HepG2 (cell line): ENCODE measurements around the gene EGR4. TPM values are rescaled to one million over a fixed set of nuclear protein-coding genes. Genes with fewer than 3 reads are reported as not detected.

Source experiments
- GFI1 ChIP-seq: sonication (generic); formaldehyde crosslinking; IDR thresholded peaks from 2 replicates; pipeline ENCODE4 v1.5.0; 2020; ENCODE audit warnings: missing genetic modification reagents, mild to moderate bottlenecking, borderline replicate concordance
- GTF3A ChIP-seq: sonication (generic); formaldehyde crosslinking; conservative IDR thresholded peaks from 2 replicates; pipeline ENCODE4 v1.4.0; 2020; ENCODE audit warnings: mild to moderate bottlenecking, missing genetic modification reagents
- NR2F1 ChIP-seq, 2 experiments: fragments of 450-650 bp in 1 of 2; formaldehyde crosslinking in 1 of 2; IDR thresholded peaks; 2 replicates each; pipeline versions ENCODE4 v1.5.0 to v1.6.1; 2016 to 2020; ENCODE audit warnings: mild to moderate bottlenecking in 1 of 2, missing compliant biosample characterization in 1 of 2, missing genetic modification reagents in 1 of 2, moderate library complexity in 1 of 2
- PCBP2 ChIP-seq: fragments of 200-400 bp; formaldehyde crosslinking; optimal IDR thresholded peaks from 2 replicates; pipeline ENCODE3; 2018; ENCODE audit warnings: low read length, low read depth; ENCODE audit not compliant: poor library complexity, severe bottlenecking
- TCF12 ChIP-seq, 2 experiments: fragments of 450-650 bp in 1 of 2; sonication (generic) in 1 of 2; formaldehyde crosslinking in 1 of 2; IDR thresholded peaks; 2 replicates each; pipeline versions ENCODE4 v1.6.1 to v1.8.0; 2017 to 2022; ENCODE audit warnings: antibody characterized with exemption in 1 of 2, mild to moderate bottlenecking in 1 of 2, missing genetic modification reagents in 1 of 2, moderate library complexity in 1 of 2
- ZMYM4 ChIP-seq: sonication (generic); formaldehyde crosslinking; IDR thresholded peaks from 2 replicates; pipeline ENCODE4 v1.8.1; 2023; ENCODE audit warnings: mild to moderate bottlenecking, missing genetic modification reagents
- ZNF225 ChIP-seq: sonication (generic); formaldehyde crosslinking; IDR thresholded peaks from 2 replicates; pipeline ENCODE4 v1.4.0; 2020; ENCODE audit warnings: mild to moderate bottlenecking, missing genetic modification reagents
- ZNF230 ChIP-seq: sonication (generic); formaldehyde crosslinking; IDR thresholded peaks from 2 replicates; pipeline ENCODE4 v1.4.0; 2020; ENCODE audit warnings: mild to moderate bottlenecking, missing genetic modification reagents
- ZNF280B ChIP-seq: sonication (generic); formaldehyde crosslinking; IDR thresholded peaks from 2 replicates; pipeline ENCODE4 v1.5.0; 2020; ENCODE audit warnings: missing genetic modification reagents, mild to moderate bottlenecking, borderline replicate concordance
- ZNF337 ChIP-seq: sonication (generic); formaldehyde crosslinking; IDR thresholded peaks from 2 replicates; pipeline ENCODE4 v1.5.1; 2020; ENCODE audit warnings: missing genetic modification reagents, low read depth, mild to moderate bottlenecking, borderline replicate concordance
- ZNF350 ChIP-seq: sonication (generic); formaldehyde crosslinking; IDR thresholded peaks from 2 replicates; pipeline ENCODE4 v1.4.0; 2020; ENCODE audit warnings: mild to moderate bottlenecking, low read depth, missing genetic modification reagents, borderline replicate concordance
- ZNF484 ChIP-seq: sonication (generic); formaldehyde crosslinking; IDR thresholded peaks from 2 replicates; pipeline ENCODE4 v1.5.1; 2020; ENCODE audit warnings: mild to moderate bottlenecking, low read depth, missing genetic modification reagents, borderline replicate concordance
- ZNF547 ChIP-seq: sonication (generic); formaldehyde crosslinking; IDR thresholded peaks from 2 replicates; pipeline ENCODE4 v1.5.1; 2020; ENCODE audit warnings: mild to moderate bottlenecking, missing genetic modification reagents
- ZNF614 ChIP-seq: IDR thresholded peaks from 2 replicates; pipeline ENCODE4 v1.6.1; 2018; ENCODE audit warnings: missing biosample characterization, missing genetic modification reagents, inconsistent platforms, borderline replicate concordance
- ZNF670 ChIP-seq: sonication (generic); formaldehyde crosslinking; IDR thresholded peaks from 2 replicates; pipeline ENCODE4 v1.8.0; 2022; ENCODE audit warnings: mild to moderate bottlenecking, missing genetic modification reagents, borderline replicate concordance
- ZNF687 ChIP-seq: sonication (generic); formaldehyde crosslinking; IDR thresholded peaks from 2 replicates; pipeline ENCODE4 v1.5.1; 2020; ENCODE audit warnings: mild to moderate bottlenecking, missing genetic modification reagents, moderate library complexity
- ZNF713 ChIP-seq: sonication (generic); formaldehyde crosslinking; IDR thresholded peaks from 2 replicates; pipeline ENCODE4 v1.4.0; 2020; ENCODE audit warnings: mild to moderate bottlenecking, missing genetic modification reagents
- ZNF766 ChIP-seq: sonication (generic); formaldehyde crosslinking; IDR thresholded peaks from 2 replicates; pipeline ENCODE4 v1.5.0; 2020; ENCODE audit warnings: missing genetic modification reagents, borderline replicate concordance
- ZSCAN5A ChIP-seq: sonication (generic); formaldehyde crosslinking; IDR thresholded peaks from 2 replicates; pipeline ENCODE4 v1.8.0; 2022; ENCODE audit warnings: mild to moderate bottlenecking, missing genetic modification reagents, borderline replicate concordance
- polyA plus RNA-seq, 8 experiments: library from polyadenylated mRNA; depleted of rRNA in 3 of 8; stranded (reverse) in 7 of 8; unstranded in 1 of 8; fragments of >200 nt; fragmentation: Illumina TruSeq in 4 of 8; extraction: Trizol in 4 of 8; gene quantifications; 2 replicates each; pipeline versions ENCODE4 v1.2.1 to v1.2.3, GENCODE V29; 2011 to 2016; ENCODE audit warnings: low read depth in 4 of 8, missing spikeins in 1 of 8, mixed read lengths in 1 of 8; ENCODE audit not compliant: insufficient read depth in 1 of 8
- total RNA-seq, 5 experiments: library from RNA; depleted of rRNA; stranded (reverse); fragments of >200 nt; fragmentation: Illumina TruSeq; extraction: Trizol; gene quantifications; 2 replicates each; pipeline ENCODE4 v1.2.3, GENCODE V29; 2016; ENCODE audit warnings: low read depth in 1 of 5
- TF ChIP-seq, protein P1 (sequence below): IDR thresholded peaks from 2 replicates; pipeline ENCODE4 v1.6.1; 2016

EGR4 gene
- total and polyA plus RNA-seq, 2 of the 13 experiments (the other 11 are each of a cell fraction or from before 2014, with no cell fraction given), result not detected

- TF ChIP-seq, protein P1, sequence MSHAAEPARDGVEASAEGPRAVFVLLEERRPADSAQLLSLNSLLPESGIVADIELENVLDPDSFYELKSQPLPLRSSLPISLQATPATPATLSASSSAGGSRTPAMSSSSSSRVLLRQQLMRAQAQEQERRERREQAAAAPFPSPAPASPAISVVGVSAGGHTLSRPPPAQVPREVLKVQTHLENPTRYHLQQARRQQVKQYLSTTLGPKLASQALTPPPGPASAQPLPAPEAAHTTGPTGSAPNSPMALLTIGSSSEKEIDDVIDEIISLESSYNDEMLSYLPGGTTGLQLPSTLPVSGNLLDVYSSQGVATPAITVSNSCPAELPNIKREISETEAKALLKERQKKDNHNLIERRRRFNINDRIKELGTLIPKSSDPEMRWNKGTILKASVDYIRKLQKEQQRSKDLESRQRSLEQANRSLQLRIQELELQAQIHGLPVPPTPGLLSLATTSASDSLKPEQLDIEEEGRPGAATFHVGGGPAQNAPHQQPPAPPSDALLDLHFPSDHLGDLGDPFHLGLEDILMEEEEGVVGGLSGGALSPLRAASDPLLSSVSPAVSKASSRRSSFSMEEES (CRISPR knock-in tag), result 0 out of 2 replicates have a peak, but pooled peaks have one; percentile 55
- TF ChIP-seq ZNF225 (CRISPR knock-in tag), result 0 out of 2 replicates have a peak, but pooled peaks have one; percentile 32
- no peak for TF ChIP-seq ZNF230 (CRISPR knock-in tag)
- no peak for TF ChIP-seq ZNF766 (CRISPR knock-in tag)
- no peak for TF ChIP-seq TCF12 (IDR thresholded peaks at IDR 0.05)
- no peak for TF ChIP-seq TCF12 (CRISPR knock-in tag; IDR thresholded peaks at IDR 0.05)
- TF ChIP-seq GTF3A (CRISPR knock-in tag), result no peak
- TF ChIP-seq ZNF280B, result peak; percentile 76; the same call in 1 of the 2 replicates
- TF ChIP-seq GFI1 (CRISPR knock-in tag), result no peak
- TF ChIP-seq ZNF614 (CRISPR knock-in tag), result peak; percentile 35; the same call in 1 of the 2 replicates
- no peak for TF ChIP-seq ZSCAN5A
- TF ChIP-seq ZNF484 (CRISPR knock-in tag), result no peak
- no peak for TF ChIP-seq ZNF547
- TF ChIP-seq NR2F1 (CRISPR knock-in tag; IDR thresholded peaks at IDR 0.05), result no peak
- no peak for TF ChIP-seq ZNF337 (CRISPR knock-in tag)
- no peak for TF ChIP-seq ZNF670 (CRISPR knock-in tag)
- TF ChIP-seq ZMYM4 (CRISPR knock-in tag), result peak; percentile 57; the same call in 1 of the 2 replicates
- no peak for TF ChIP-seq ZNF713 (CRISPR knock-in tag)
- 0 out of 2 replicates have a peak, but pooled peaks have one; percentile 35 for TF ChIP-seq ZNF350 (CRISPR knock-in tag)
- no peak for TF ChIP-seq PCBP2
- TF ChIP-seq ZNF687, result peak; percentile 87
Observed at GRCh38 chr2:73260338-73260984, 32.9 kb downstream of the EGR4 start (continued).
